ENCODE data around the gene RBMS3.

The RBMS3 gene

DNA sequence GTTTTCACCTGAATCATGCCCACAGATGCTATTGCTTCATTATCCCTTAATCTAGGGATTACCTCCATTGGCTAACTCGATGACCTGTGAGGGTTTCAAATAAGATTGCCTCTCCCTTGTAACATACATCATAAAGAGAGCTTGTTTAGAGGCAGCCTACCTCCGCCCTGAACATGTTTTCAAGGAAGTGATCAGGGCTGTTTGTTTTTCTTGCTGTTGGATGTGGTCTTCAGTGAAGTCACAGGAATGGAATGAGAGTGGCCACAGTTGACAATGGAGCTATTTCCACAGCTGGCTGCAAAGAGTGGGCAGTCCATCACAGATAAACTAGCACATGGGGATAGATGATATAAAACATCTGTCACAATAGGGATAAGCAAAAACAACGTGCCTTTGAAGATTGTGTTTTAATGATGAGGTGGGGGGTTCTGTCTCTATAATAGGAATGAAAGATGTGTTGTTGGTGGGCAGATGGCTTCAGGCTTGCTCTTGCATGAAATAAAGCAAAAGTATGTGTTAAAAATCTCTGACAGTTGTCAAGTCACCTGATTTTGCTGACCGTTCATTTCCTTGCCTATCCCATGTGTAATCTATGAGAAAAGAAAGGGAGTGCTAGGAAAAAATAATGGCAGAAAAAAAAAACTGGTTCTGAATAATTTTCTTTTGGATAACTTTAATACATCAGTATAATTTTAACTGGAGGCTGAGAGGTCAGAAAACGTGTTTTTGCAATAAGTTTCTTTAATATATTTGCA, 642.3 kb downstream of the RBMS3 start:
- DNase-seq: no peak

DNA sequence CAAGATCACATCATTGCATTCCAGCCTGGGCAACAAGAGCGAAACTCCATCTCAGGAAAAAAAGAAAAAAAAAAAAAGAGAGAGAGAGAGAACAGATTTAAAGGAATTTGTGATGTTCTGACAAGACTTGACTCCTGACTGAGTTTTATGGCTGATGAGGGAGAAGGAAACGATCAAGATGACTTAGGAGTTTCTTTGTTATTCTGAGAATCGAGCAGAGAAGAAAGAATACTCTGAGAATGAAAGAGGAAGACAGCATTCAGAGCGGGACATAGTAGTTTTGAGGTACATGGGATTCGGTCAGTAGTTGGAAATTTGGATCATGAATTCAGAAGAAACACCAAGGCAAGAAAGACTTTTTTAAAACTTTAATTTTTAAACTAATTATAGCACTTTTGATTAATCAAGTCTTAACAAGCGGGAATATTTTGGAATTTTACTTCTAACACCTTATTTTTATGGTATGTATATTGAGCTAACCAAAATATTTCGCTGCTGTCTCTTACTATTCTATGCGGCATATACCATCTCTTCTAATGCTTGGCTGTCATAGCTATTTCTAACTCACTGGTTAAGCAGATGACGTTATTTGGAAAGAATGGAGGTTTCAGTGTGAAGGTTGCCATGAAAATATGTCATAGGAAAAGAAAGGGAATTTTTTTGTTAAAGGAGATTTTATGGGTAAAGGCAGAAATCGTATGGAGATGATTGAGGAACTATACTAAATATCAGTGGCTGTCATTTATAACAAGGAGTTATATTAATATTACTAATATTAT, 644.1 kb downstream of the RBMS3 start:
- no peak for DNase-seq

DNA sequence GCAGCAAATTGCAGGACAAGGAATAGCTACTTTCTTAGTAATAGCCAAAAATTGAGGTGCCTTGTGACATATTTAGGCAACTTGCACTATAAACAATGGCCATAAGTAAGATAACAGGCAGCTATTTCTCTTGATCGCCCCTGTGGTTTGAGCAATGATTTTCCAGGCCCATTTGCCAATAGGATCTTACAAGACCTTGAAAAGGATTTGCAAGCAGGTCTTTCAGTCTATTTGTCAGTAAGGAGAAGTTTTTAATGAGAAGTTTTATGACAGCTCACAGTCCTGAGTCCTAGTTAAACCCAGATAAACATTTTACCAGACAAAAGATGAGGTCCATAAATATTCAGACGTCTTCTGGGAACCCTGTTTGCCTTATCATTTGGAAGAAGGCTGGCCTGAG, 645.5 kb downstream of the RBMS3 start:
- DNase-seq: no peak

DNA sequence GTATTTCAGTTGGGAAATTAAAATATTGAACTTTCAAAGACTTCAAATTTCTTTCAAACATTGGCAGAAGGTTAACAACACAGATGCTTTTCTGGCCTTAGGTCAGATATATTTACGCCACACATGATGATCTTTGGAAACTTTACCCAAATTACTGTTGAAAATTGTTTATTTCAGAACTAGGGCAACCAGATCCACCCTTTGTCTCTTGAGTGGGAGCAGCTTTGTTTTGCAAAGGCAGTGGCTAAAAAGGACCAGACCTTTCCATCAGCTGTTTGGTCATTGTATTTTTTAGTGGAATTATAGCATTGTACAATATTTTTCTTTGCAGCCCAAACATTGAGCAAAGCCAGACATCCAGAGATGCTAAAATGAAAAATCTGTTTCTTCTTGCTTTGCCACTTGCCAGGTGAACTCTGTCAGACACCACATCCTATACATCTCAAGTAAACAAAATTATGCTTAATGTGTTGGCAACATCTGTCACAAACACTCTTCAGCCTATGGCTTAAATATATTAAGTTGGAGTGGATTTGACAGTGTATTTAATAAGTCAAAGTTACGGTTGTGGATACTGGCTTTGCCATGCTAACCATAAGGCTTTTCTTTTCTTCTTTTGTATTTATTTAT, 651.9 kb downstream of the RBMS3 start:
- DNase-seq: no peak

DNA sequence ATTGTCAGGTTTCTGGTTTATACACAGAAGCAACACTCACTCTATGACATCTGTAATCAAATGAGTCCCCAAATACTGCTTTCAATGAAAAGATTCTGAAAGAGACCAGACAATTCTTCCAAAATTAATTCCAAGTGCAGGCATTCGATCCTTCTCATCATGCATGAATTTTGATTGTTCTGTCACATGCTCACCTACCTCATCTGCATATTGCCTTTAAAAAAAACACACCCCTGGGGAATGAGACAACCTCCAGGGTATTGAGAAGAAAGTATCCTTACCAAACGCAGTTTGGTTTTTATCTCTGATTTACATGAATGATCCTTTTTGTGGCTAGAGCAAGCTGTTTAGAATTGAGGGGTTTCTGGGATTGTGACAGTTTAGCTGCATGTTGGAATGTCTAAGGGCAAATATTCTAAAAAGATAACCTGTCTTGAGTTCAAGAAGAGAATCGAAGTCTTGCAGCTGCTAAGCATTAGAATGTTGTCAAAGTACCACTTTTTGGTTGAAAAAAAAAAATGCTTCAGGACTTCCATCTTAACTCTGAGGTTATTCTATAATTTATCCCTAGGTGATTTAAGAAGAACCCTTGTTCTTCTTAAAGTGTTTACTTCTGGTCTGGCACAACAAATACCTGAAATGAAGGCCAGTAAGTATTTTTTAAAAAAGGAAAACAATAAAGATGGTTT, 653.1 kb downstream of the RBMS3 start:
- no peak for DNase-seq

DNA sequence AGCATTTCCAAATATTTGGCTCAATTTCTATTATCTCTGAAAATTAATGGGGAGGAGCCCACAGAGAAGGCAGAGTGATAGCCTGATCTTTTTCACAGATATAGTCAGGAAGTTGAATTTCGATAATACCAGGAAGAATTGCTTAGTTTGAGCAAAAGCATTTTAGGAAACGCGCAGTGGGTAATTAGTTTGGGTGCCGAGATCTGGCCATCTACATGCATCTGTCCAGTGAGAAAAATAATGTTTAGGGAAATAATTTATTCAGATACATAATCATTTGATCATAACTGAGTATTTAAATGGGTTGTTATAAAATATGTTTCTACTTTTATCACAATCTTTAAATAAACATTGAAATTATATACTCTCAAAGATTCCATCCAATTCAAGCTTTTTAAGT, 653.9 kb downstream of the RBMS3 start:
- no peak for DNase-seq

DNA sequence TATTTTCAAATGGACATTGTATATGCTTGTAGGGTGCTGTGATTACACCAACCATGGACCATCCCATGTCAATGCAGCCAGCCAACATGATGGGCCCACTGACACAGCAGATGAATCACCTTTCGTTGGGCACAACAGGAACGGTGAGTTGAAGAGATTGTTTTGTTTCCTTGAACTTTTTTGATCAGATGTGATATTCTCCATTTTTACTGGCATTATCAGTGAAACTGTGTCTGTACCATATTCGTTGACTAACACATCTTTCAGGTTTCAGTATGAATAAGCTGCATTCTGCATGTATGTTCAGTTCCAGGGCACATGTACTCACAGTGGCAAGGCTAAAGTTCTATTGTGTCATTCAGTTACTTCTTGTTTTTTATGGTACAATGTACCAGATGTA, 655.2 kb downstream of the RBMS3 start:
- no peak for DNase-seq

DNA sequence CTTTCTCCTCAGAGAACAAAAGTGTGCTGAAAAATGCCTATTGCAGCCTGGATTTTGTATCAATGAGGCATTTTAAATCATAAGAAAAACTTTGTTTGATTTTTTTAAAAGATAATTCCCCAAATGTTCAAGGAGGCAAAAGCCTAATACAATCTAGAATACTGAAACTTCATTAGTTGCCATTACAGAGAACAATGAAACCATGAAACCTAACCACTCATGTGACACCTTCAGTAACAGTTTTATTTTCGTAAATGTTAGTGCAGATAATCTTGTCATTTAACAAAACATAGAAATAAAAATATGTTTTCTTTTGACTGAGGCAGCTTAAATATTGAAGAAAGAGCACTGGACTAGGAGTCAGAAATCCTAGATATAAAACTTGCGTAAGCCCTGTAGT, 655.9 kb downstream of the RBMS3 start:
- no peak for DNase-seq

DNA sequence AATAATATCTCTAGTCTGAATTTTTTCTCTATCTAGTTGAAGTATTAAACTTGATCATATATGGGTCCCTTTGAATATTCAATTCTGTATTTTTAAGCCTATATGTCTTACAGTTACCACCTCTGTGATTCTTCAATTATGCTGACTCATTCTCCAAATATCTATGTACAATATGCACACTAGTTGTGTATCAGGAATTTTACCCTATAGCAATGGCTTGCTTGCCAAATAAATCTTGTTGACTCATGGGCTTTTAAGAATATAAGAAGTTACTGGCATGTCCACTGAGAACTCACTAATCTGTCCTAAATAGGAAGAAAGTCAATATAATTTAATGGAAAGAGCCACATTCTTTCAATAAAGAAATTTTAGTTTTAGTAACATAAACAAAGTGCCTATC, 656.3 kb downstream of the RBMS3 start:
- DNase-seq: no peak

DNA sequence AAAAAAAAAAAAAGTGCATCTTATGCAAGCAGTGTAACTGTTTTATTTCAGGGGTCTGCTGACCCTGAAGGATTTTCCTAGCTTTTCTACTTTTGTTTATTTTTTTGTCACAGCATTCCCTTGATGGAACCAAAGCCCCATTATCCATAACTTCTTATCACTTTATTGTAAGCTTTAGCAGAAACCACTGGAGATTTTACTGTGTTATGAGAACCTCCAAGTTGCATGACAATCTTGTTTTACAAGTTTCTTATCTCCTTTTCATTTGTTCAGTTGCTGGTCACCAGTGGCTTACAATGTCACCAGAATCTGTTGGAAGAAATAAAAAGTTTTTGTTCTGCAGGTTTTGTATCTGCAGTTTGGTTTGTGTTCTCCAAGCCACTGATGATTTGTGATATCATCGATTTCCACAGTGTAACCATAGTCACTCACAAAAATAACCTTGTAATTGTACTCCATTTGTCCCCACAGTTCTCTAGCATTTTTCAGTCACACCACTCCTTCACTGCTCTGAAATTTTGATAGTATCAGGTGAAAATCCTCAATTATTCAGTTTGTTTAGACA, 660.0 kb downstream of the RBMS3 start:
- no peak for DNase-seq

DNA sequence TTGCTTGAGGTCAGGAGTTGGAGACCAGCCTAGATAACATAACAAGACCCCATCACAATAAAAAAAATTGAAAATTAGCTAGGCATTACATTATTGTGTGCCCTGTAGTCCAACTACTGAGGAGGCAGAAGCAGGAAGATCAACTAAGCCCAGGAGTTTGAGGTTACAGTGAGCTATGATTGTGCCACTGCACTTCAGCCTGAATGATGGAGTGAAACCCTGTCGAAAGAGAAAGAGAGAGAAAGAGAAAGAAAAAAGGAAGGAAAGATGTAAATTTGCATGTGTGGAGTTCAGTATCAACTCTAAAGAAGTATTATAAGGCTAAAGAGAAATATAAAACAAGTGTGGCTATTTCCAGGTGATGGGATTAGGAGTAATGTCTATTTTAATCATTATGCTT, 661.4 kb downstream of the RBMS3 start:
- DNase-seq: no peak

DNA sequence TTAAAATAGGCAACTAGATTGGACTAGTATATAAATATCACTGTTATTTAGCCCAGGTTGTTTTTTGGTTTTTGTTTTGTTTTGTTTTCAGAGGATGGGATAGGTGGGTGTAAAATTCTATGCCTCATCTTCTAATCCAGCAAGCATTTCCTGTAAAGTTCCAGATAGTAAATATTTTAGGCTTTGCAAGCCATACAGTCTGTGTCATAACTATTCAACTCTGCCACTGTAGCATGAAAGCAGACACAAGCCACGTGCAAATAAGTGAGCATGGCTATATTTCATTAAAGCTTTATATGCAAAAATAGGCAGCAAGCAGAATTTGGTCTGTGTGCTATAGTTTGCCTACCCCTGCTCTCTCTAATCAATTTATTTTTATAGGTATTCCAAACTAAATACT, 668.3 kb downstream of the RBMS3 start:
- DNase-seq: no peak

DNA sequence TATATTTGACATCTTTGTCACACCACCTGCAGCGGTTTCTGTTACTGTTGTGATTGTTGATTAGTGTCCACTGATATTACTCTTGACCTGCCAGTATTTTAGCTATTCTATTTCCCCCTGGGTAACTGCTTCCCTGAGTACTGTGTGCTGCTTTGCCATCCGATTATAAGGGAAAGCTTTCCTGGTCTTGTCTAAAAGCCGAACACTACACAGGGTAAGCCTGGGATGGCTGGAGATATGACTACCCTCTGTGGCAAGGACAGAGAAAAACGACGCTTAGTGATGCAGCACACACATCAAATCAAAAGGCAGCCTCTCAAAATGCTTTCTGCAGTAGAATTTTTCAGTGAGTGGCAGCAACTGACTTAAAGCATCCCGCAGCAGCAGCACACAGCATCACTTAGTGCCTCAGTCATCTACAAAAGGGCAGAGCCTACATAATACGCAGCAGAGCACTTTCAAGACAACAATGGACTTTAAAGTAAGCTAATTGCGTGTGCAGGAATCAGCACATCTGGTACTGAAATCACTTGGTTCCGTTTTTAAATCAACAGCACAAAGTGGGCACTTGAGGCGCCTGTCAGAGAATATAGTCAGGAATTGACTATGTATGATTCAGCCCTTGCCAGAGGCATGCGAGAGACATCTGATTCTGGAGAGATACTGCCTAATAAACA, 669.2 kb downstream of the RBMS3 start:
- no peak for DNase-seq

DNA sequence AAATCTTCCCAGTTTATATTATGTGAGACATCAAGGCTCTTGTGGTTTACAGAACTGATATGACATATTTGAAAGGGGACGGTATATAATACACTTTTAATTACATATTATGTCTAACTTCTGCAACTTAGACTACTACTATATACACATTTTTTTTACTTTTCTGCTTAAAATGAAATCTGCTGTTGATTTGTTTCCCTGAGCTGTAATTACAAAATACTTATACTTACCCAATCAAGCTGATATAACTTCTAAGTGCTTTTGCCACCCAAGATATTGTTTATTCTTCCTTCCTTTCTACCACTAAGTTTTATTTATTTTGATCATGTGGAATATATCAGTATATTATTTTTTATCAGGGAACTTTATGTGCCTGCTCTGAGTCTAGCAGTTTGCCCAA, 671.6 kb downstream of the RBMS3 start:
- no peak for DNase-seq

DNA sequence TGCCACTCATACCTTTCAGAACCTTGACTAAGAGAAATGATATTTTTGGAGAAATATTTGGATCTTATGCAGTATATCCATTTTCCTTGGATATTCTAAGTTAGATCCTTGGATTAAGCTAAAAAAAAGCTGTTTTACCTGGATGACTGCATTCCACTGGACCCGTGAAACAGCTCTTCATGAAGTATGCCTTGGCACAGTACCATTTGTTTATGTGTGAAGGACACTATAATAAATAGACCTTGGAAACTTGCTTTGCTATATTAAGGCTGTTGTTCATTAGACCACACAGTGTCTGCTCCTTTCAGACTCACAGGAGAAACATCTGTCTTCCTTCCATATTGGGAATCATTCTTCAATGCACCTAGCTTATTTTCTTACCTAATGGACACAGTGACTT, 674.5 kb downstream of the RBMS3 start:
- DNase-seq: no peak

DNA sequence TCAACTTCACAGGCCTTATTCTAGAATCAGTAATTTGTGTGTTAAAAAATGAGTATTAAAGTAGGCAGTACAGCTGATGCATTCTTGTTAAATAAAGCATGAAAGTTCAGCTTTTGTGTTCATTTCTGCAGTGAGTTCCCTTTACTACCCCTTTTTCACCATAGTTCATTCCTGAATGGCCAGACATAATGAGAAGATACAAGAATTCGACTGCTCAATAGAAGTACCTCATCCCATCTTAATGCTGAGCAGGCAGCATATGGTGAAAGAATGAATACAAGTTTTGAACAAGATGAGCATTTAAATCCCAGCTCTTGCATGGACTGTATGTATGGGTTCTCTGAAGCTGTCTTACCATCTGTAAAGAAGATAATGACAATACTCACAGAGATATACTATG, 677.9 kb downstream of the RBMS3 start:
- no peak for DNase-seq

DNA sequence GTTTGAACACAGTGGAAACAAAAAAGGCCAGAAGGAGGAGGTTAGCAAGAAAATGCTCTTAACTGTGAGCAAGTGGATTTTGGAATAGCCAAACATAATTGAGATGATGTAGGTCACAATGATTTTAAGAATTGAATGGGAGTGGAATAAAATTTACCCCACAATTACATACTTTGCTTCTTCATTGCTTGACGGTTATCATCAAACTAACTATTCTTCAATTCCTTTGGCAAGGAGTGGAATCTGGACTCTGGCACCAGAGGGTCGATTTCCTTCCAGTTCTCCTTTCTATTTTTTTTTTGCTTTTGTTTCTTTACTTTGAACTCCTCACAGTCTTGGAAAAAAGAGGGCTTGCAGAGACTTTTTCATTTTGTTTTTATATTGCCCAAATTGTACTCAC, 691.0 kb downstream of the RBMS3 start:
- DNase-seq: no peak

DNA sequence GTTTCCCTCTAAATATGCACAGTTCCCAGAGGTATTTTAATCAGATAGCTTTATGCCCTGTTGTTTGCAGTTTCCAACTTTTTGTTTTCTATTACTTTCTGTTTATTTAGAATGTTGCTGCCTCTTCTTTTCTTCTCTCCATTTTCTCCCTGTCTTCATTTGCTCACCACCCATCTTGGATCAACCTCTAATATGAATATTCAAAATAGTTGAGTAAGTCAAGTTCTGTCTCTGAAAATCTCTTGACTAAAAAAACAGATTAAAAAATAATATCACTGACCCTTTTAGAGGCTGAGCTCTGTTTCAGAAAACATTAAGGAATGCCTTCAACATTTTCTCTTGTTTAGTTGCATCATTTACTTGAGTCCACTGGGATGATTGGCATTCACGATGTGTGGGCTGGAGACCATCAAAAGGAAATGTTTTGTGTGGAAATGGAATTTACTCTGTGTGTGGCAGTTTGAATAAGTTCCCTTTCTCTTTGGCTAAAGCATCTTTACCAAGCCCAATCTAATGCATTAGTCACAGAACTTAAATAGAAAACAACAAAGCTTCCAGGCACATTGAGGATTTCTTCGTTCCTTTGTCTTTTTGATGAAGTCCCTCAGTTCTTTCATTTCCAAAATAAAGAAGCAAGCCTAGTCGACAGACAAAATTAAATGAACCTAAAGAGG, 691.6 kb downstream of the RBMS3 start:
- DNase-seq: no peak

DNA sequence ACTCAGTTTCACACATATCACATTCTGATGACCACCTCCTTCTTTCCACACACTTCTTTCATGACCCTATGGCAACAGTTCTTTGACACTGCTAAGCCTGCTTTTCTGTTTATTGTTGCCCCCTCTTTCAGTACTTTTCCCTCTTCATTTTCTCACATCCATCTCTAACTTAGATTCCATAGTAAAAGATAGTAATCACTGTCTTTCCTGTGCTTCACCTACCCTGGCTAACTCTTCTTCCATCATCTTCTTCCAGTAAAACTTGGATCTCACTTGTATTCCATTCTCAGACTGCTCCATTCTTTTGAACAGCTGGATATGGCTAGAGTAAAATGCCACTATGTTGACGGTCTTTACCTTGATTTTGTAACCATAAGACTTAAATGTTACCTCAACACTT, 692.9 kb downstream of the RBMS3 start:
- no peak for DNase-seq

DNA sequence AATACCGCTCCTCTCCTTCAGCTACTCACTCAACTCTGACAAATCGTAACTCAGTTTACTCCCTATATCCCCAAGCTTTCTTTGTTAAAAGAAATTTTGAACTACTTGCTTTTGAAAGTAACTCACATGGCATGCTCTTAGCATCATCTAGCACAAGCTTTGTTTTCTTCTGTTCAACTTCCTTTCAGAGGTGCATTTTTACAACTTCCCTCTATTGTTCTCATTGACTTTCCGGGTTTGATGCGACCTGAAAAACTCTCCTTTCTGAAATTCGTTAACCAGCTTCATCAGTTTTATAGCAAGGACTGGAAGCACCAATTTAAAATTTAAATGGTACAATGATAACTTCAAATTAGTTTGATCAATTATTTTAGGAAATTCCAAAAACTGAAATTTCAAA, 696.0 kb downstream of the RBMS3 start:
- no peak for DNase-seq

DNA sequence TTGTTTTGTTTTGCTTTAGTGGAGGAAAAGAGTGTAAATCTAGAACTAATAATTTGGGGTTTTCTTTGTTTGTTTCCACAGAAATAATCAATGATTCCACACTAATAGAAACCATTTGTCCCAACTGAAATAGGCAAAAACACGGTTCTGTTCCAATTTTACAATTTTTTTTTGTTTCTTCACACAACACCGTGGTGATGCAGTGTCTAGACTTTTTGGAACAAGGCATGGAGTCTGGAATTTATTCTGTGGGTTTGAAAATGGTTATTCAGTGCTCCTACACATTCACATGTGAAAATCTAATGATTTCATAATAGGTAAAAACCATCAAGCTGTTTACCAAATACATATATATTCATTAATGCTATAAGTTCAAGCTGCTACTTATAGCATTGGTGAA, 696.5 kb downstream of the RBMS3 start:
- no peak for DNase-seq

DNA sequence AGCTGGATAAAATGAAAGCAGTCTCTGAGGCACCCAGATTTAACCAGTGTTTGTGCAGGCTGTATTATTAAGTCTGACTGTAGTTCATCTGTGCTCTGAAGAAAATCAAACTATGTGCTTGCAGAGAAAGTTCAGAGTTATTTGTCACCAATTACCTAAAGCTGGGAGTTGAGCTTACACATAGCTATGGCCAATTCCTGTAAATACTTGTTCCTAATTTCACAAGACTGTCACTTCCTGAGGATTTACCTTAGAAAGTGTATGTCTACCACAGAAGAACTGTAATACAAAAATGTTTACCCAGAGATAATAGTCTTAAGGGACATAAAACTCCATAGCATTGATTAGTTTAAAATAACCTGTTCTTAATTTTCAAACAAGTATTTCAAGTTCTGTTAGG, 697.2 kb downstream of the RBMS3 start:
- no peak for DNase-seq
